GM19351 (cell line): Measurements from ENCODE around the gene PML.
"Not testable (repeated sequence)": the region's sequence is repeated elsewhere in the genome, so short reads cannot be mapped to it uniquely, and the experiment has no call there.

Experiments used
- ATAC-seq: cut with Tn5 transposase; IDR thresholded peaks from one replicate; pipeline ENCODE4 v1.9.1; 2021; ENCODE audit warnings: mild to moderate bottlenecking, moderate library complexity; ENCODE audit not compliant: unreplicated experiment

The PML gene

GRCh38 chr15:73957785-73958184 is 36.7 kb upstream of the PML start:
- no peak for ATAC-seq

- no peak for ATAC-seq
Measured at GRCh38 chr15:73959012-73959581, 35.4 kb upstream of the PML start.

GRCh38 chr15:73959801-73960200 is 34.7 kb upstream of the PML start:
- no peak for ATAC-seq

GRCh38 chr15:73960472-73961070 is 33.9 kb upstream of the PML start:
- ATAC-seq: not testable (repeated sequence)

- ATAC-seq: no peak
Measured at GRCh38 chr15:73962433-73962832, 32.1 kb upstream of the PML start.

- ATAC-seq: peak; percentile 58
Measured at GRCh38 chr15:73964736-73965093, 29.8 kb upstream of the PML start.

GRCh38 chr15:73965094-73965757 is 29.3 kb upstream of the PML start:
- peak; percentile 21 for ATAC-seq

- ATAC-seq: no peak
Measured at GRCh38 chr15:73965758-73966113, 28.8 kb upstream of the PML start.

- ATAC-seq: no peak
Measured at GRCh38 chr15:73968461-73968860, 26.1 kb upstream of the PML start.

- no peak for ATAC-seq
Measured at GRCh38 chr15:73969151-73969759, 25.3 kb upstream of the PML start.

- ATAC-seq: no peak
Measured at GRCh38 chr15:73972984-73973682, 21.4 kb upstream of the PML start.

- not testable (repeated sequence) for ATAC-seq
Measured at GRCh38 chr15:73973683-73974200, 20.8 kb upstream of the PML start.

- not testable (repeated sequence) for ATAC-seq
Measured at GRCh38 chr15:73975440-73976125, 18.9 kb upstream of the PML start.

- no peak for ATAC-seq
Measured at GRCh38 chr15:73978896-73979295, 15.6 kb upstream of the PML start.

GRCh38 chr15:73979636-73980035 is 14.9 kb upstream of the PML start:
- ATAC-seq: no peak

GRCh38 chr15:73981761-73982221 is 12.7 kb upstream of the PML start:
- ATAC-seq: no peak

- ATAC-seq: no peak
Measured at GRCh38 chr15:73982222-73982962, 12.1 kb upstream of the PML start.

GRCh38 chr15:73983211-73983727 is 11.2 kb upstream of the PML start:
- no peak for ATAC-seq

GRCh38 chr15:73983773-73984172 is 10.7 kb upstream of the PML start:
- no peak for ATAC-seq
